SJCRH30 (cell line): ENCODE measurements around the gene OR2G3. TPM values are rescaled to one million over a fixed set of nuclear protein-coding genes. Genes with fewer than 3 reads are reported as not detected.

Source experiments
- DNase-seq, 2 experiments: peaks; one replicate each; pipeline ENCODE4 v3.0.0-alpha.2; 2015 to 2020
- H3K27ac ChIP-seq: fragments of 250-450 bp; sonication (Bioruptor Pico); 2 replicates; pipeline ENCODE4 v1.5.1; 2020; ENCODE audit warnings: mild to moderate bottlenecking, moderate library complexity
- H3K27me3 ChIP-seq: fragments of 250-450 bp; sonication (Bioruptor Pico); 2 replicates; pipeline ENCODE4 v1.5.1; 2020; ENCODE audit warnings: mild to moderate bottlenecking, moderate library complexity
- H3K36me3 ChIP-seq: fragments of 250-450 bp; sonication (Bioruptor Pico); 2 replicates; pipeline ENCODE4 v1.5.1; 2020; ENCODE audit warnings: mild to moderate bottlenecking, moderate library complexity
- H3K4me1 ChIP-seq: fragments of 250-450 bp; sonication (Bioruptor Pico); 2 replicates; pipeline ENCODE4 v1.5.1; 2020; ENCODE audit warnings: mild to moderate bottlenecking, moderate library complexity
- H3K4me3 ChIP-seq: fragments of 250-450 bp; sonication (Bioruptor Pico); 2 replicates; pipeline ENCODE4 v1.5.1; 2020; ENCODE audit warnings: mild to moderate bottlenecking, moderate library complexity
- H3K9me3 ChIP-seq: fragments of 250-450 bp; sonication (Bioruptor Pico); replicated peaks from 2 replicates; pipeline ENCODE4 v1.5.1; 2020; ENCODE audit warnings: mild to moderate bottlenecking, moderate library complexity
- total RNA-seq: library from RNA; depleted of rRNA; stranded (reverse); fragments of >200 nt; shearing (Covaris generic); gene quantifications from 2 replicates; pipeline ENCODE4 v1.2.3, GENCODE V29; 2014; rRNA removed

Gene OR2G3
- total RNA-seq, 1 experiment from 2014 or later = not detected

- DNase-seq = no peak
- H3K36me3 ChIP-seq = no peaks in the 10 kb centered on the region
- H3K4me3 ChIP-seq = no peak overlapping the region
- H3K9me3 ChIP-seq = no peaks in the 10 kb centered on the region
- H3K27ac ChIP-seq = no peak overlapping the region
- no peaks in the 10 kb centered on the region for H3K4me1 ChIP-seq
- no peaks in the 10 kb centered on the region for H3K27me3 ChIP-seq
These were observed 37.4 kb downstream of the OR2G3 start for GRCh38 chr1:247642742-247643141.

DNA sequence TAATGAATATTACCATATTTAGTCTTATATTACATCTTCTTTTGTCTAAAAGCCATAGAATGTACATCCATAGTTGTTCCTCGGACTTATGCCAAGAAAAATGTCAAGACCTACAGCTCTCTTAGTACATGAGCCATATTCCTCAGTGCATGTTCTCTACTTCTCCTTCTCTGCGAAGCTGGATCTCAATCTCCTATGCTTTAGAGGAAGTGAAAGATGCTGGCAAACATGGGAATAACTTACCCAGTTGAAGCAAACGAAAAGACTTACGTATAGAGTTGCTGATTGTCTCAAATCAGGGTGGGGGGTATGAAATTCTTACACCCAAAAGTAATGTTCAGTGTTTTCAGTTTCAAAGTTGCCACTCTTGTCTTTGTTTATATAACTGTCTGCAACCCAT, 41.5 kb downstream of the OR2G3 start:
- Histone ChIP-seq H3K4me1 (no peaks in the 10 kb centered on the region), H3K27me3 (no peaks in the 10 kb centered on the region), H3K4me3 (no peak overlapping the region), H3K36me3 (no peaks in the 10 kb centered on the region), H3K27ac (no peak overlapping the region), H3K9me3 (no peaks in the 10 kb centered on the region)
- DNase-seq = no peak

GRCh38 chr1:247647864-247648263, 42.5 kb downstream of the OR2G3 start:
- no peak overlapping the region for H3K27ac ChIP-seq
- H3K36me3 ChIP-seq = no peaks in the 10 kb centered on the region
- H3K9me3 ChIP-seq = no peaks in the 10 kb centered on the region

GRCh38 chr1:247653040-247653439, 47.7 kb downstream of the OR2G3 start:
- H3K4me1 ChIP-seq = no peaks in the 10 kb centered on the region
- H3K36me3 ChIP-seq = no peaks in the 10 kb centered on the region
- no peak overlapping the region for H3K4me3 ChIP-seq
- no peak for DNase-seq
- no peaks in the 10 kb centered on the region for H3K27me3 ChIP-seq
- no peak overlapping the region for H3K27ac ChIP-seq
- H3K9me3 ChIP-seq = no peaks in the 10 kb centered on the region

More at GRCh38 chr1:247647864-247648263, 42.5 kb downstream of the OR2G3 start:
- peak; percentile 16 to 27 for DNase-seq
- H3K4me3 ChIP-seq = no peak overlapping the region
- H3K27me3 ChIP-seq = no peaks in the 10 kb centered on the region
- no peaks in the 10 kb centered on the region for H3K4me1 ChIP-seq

Other genes with a start within 250 kb of the OR2G3 start
- 0.05 and 0.36 TPM in 2 replicates for gene NLRP3, start 189.4 kb upstream of the OR2G3 start, total RNA-seq
- not detected in 2 replicates for gene OR2B11, start 147.5 kb upstream of the OR2G3 start, total RNA-seq
- gene OR2C3, start 69.1 kb upstream of the OR2G3 start, total RNA-seq = not detected in 2 replicates
- gene GCSAML, start 56.5 kb upstream of the OR2G3 start, total RNA-seq = not detected in 2 replicates
- gene OR2G2, start 17.2 kb upstream of the OR2G3 start, total RNA-seq = not detected in 2 replicates
- gene OR13G1, start 74.2 kb downstream of the OR2G3 start, total RNA-seq = not detected in 2 replicates
- gene OR6F1, start 111.1 kb downstream of the OR2G3 start, total RNA-seq = not detected in 2 replicates
- not detected in 2 replicates for gene OR14K1, start 133.0 kb downstream of the OR2G3 start, total RNA-seq
- not detected in 2 replicates for gene OR14A2, start 142.6 kb downstream of the OR2G3 start, total RNA-seq
- not detected in 2 replicates for gene OR1C1, start 155.0 kb downstream of the OR2G3 start, total RNA-seq
- not detected in 2 replicates for gene OR14A16, start 218.5 kb downstream of the OR2G3 start, total RNA-seq
- not detected in 2 replicates for gene OR11L1, start 236.3 kb downstream of the OR2G3 start, total RNA-seq